Neutrophil (primary cell): ENCODE measurements around the gene NUCKS1.

Source experiments
- H3K27ac ChIP-seq: fragments of 200-600 bp; sonication (generic); 2 replicates; pipeline ENCODE4 v1.5.1; 2016; ENCODE audit warnings: mild to moderate bottlenecking, moderate library complexity
- H3K27me3 ChIP-seq: fragments of 200-600 bp; sonication (generic); 2 replicates; pipeline ENCODE4 v1.6.0; 2016; ENCODE audit warnings: mild to moderate bottlenecking
- H3K36me3 ChIP-seq: fragments of 200-600 bp; sonication (generic); 2 replicates; pipeline ENCODE4 v1.5.1; 2017
- H3K4me1 ChIP-seq, 2 experiments: fragments of 200-600 bp in 1 of 2; sonication (generic) in 1 of 2; 1 replicate in 1 of 2; 2 replicates in 1 of 2; pipeline versions ENCODE4 v1.5.1 to v1.6.1; 2013 to 2016; ENCODE audit warnings: low read depth in 1 of 2, low read length in 1 of 2, mild to moderate bottlenecking in 1 of 2, moderate library complexity in 1 of 2; ENCODE audit not compliant: control insufficient read depth in 1 of 2, insufficient read depth in 1 of 2
- H3K4me3 ChIP-seq, 2 experiments: fragments of 200-600 bp in 1 of 2; sonication (generic) in 1 of 2; 1 replicate in 1 of 2; 2 replicates in 1 of 2; pipeline ENCODE4 v1.5.1; 2013 to 2016; ENCODE audit warnings: low read depth in 1 of 2, low read length in 1 of 2, mild to moderate bottlenecking in 1 of 2, moderate library complexity in 1 of 2
- H3K9me3 ChIP-seq: fragments of 200-600 bp; sonication (generic); 2 replicates; pipeline ENCODE4 v1.5.1; 2016
- TF ChIP-seq, protein P1 (sequence below): fragments of 200-600 bp; sonication (generic); IDR thresholded peaks from 2 replicates; pipeline ENCODE4 v1.5.1; 2016; ENCODE audit warnings: antibody characterized with exemption

Gene NUCKS1

DNA sequence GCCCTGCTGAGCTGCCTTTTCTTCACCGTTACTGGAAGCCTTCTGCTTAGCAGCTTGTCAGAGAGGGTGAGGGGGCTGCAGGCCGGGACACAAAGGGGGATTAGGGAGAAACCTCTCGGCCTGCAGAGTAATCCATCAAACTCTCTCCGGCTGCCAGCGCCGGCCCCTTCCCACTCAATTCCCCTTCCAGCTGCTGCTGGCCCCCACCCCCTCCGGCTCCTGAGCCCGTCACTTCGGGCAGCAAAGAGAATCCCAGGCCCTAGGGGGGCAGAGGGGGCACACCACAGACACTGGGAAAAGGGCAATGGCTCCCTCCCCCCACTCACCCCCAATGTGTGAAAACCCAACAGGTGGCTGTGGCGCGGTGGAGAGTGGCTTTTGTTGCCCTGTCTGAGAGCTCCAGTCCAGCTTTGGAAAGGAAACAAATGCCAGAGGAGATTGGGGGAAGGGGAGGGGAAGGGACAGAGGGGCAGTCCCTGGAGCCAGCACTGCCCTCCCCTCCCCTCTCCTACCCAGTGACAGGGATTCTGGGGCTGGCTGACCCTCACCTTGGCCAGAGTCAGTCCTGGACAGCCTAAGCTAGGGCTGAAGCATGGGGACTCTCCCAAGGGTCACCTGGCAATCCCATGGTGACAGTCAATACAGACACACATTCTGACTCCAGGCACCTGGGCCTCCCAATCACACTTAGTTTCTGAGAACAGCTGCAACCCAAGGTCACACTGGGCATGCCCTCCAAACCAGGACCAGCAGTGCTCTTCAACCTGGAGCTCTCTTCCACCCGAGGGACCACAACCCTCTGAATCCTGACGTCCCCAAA, 79.2 kb downstream of the NUCKS1 start:
- H3K9me3 ChIP-seq: no peaks in the 10 kb centered on the region
- H3K4me1 ChIP-seq: no peaks in the 10 kb centered on the region
- H3K4me3 ChIP-seq: no peak overlapping the region
- TF ChIP-seq, protein P1, sequence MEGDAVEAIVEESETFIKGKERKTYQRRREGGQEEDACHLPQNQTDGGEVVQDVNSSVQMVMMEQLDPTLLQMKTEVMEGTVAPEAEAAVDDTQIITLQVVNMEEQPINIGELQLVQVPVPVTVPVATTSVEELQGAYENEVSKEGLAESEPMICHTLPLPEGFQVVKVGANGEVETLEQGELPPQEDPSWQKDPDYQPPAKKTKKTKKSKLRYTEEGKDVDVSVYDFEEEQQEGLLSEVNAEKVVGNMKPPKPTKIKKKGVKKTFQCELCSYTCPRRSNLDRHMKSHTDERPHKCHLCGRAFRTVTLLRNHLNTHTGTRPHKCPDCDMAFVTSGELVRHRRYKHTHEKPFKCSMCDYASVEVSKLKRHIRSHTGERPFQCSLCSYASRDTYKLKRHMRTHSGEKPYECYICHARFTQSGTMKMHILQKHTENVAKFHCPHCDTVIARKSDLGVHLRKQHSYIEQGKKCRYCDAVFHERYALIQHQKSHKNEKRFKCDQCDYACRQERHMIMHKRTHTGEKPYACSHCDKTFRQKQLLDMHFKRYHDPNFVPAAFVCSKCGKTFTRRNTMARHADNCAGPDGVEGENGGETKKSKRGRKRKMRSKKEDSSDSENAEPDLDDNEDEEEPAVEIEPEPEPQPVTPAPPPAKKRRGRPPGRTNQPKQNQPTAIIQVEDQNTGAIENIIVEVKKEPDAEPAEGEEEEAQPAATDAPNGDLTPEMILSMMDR: no peak
- no peaks in the 10 kb centered on the region for H3K36me3 ChIP-seq
- peaks cover 40% of the 10 kb centered on the region for H3K27me3 ChIP-seq
- no peak overlapping the region for H3K27ac ChIP-seq

DNA sequence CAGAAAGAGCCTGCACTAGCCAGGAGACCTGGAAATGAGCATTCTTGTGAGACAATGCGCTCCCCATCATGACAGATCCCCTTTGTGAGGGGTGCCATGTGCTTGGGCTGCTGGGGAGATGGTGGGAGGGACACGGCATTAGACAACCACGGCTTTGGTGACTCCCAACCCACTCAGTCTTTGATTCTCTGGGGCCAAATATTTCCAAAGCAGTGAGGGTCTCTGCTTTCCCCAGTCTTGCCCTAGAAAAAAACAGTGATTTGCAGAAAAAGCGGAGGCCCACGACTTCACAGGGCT, 79.9 kb downstream of the NUCKS1 start:
- no peaks in the 10 kb centered on the region for H3K9me3 ChIP-seq
- no peaks in the 10 kb centered on the region for H3K4me1 ChIP-seq
- peaks cover 43% of the 10 kb centered on the region for H3K27me3 ChIP-seq
- H3K4me3 ChIP-seq: no peak overlapping the region
- H3K27ac ChIP-seq: no peak overlapping the region
- no peaks in the 10 kb centered on the region for H3K36me3 ChIP-seq
- TF ChIP-seq, protein P1: no peak

DNA sequence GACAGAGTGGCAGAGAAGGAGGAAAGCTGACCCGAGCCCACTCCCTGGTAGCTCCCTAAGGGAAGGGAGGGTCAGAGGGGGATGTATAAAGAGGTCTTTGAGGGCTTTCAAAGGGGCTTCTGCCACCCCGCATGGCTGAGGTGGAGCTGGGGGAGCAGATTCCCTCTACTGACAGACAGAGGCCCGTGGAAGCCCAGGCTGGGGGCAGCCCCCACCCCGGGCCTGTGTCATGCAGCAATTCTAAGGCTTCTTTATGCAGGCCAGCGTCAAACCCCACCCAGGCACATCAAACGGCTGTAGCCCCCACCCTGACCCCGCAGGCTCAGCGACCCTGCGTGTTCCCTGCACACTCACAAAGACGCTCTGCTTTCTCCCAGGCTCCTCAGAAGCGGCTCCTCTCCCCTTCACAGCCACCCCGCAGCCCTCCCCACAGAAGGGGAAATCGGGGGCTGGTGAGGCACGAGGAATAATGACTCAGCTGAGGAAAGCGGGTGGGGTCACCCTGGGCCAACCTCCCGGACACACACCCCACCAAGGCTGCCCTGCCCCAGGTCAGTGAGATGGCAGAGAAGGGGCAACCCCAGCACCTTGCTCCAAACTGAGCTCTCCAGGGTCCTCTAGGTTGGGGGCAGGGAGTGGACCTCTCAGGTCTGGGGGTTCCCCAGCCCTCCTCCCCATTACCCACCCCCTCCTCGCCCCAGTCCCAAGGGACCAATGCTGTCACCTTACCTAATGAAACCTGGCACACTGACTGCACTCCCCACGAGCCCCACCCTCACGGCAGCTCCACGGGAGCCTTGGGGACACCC, 80.4 kb downstream of the NUCKS1 start:
- peaks cover 43% of the 10 kb centered on the region for H3K27me3 ChIP-seq
- H3K4me3 ChIP-seq: no peak overlapping the region
- H3K36me3 ChIP-seq: no peaks in the 10 kb centered on the region
- H3K9me3 ChIP-seq: no peaks in the 10 kb centered on the region
- H3K4me1 ChIP-seq: no peaks in the 10 kb centered on the region
- no peak overlapping the region for H3K27ac ChIP-seq
- TF ChIP-seq, protein P1: no peak

DNA sequence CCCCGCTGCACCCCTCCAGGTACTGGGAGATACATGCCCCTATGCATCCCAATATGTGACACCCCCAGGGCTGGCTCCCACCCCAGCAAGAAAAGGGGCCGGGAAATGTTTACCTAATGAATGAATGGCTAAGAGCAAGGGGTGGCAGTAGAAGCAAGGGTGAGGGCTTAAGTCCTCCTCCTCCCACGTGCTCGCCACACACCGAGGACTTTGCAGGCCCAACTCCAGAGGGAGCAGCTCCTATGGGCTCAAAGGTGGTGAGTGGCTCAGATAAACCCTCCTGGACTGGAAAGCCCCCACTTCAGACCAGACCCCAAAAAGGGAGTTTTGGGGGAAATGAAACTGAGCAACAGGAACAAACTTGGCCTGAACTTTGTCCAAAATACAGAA, 81.0 kb downstream of the NUCKS1 start:
- peaks cover 43% of the 10 kb centered on the region for H3K27me3 ChIP-seq
- H3K4me1 ChIP-seq: no peaks in the 10 kb centered on the region
- no peaks in the 10 kb centered on the region for H3K9me3 ChIP-seq
- H3K27ac ChIP-seq: no peak overlapping the region
- H3K4me3 ChIP-seq: no peak overlapping the region
- TF ChIP-seq, protein P1: no peak
- H3K36me3 ChIP-seq: no peaks in the 10 kb centered on the region

DNA sequence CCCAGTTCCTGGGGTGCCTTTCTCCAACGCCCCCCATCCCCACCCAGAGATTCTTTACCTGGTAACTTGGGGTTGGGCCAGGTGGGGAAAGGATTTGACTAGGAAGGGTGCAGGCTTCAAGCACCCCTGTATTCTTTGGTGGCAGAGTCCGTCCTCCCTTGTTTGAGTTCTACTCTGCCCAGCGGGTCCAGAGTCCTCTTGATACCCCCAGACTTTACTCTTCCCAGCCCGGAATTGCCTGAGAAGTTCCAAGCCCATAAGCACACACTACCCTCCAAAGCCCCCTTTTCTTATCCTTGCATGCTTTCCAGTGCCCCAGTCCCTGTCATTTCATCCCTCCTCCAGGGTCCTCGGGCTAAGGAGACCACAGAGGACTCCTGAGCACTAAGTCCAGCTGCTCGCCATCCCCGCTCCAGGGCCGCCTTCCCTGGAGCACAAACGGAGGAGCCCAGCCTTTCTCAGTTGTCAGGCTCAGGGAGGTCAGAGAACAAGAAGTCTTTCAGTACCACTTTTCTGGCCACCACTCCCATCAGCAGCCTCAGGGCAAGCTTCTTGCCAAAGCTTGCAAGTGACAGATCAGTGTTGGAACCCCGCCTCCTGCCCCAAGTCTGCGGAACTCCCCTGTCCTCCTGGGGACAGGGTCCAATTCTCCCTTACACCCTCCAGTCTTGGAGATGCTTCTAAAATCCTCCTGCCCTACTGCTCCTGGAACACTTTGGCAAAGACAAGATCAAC, 81.9 kb downstream of the NUCKS1 start:
- no peaks in the 10 kb centered on the region for H3K9me3 ChIP-seq
- H3K4me1 ChIP-seq: no peaks in the 10 kb centered on the region
- peaks cover 43% of the 10 kb centered on the region for H3K27me3 ChIP-seq
- H3K27ac ChIP-seq: no peak overlapping the region
- TF ChIP-seq, protein P1: no peak
- H3K36me3 ChIP-seq: no peaks in the 10 kb centered on the region
- H3K4me3 ChIP-seq: no peak overlapping the region
